ENCODE data around the gene DICER1. TPM values are rescaled to one million over a fixed set of nuclear protein-coding genes. Genes with fewer than 3 reads are reported as not detected.

The DICER1 gene
- total and polyA plus RNA-seq, 3 donors from 2014 or later = 31.7 to 111 (median 88.1) TPM

DNA sequence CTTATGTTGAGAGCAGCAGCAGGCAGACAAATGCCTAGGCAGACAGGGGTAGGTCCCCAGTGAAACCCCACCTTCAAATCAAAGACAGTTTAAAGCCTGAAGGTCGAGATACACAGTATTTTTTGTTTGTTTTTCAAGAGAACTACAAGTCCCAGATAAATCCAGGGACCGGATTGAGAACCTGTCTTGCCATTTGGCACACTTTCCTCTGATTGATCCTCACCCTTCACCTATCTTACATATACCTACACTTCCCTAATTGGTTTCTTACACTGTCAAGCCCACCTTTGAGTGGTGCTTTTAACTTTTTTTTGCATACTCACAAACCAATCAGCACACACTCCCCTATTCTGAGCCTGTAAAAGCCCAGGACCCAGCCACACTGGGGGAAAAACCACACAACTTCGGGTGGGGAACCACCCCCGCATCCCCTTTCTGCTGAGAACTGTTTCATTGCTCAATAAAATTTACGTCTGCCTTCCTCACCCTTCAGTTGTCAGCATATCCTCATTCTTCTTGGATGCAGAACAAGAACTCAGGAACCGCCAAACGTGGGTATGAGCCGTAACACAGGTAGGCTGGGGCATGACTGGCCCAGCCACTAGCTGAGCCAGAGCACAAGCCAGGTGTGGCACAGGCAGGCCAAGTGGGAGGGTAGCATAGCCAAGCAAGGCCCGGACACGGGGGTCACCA lies 11.1 kb downstream of the DICER1 start:
- H3K4me1 ChIP-seq = peaks cover 25% of the 10 kb centered on the region

DNA sequence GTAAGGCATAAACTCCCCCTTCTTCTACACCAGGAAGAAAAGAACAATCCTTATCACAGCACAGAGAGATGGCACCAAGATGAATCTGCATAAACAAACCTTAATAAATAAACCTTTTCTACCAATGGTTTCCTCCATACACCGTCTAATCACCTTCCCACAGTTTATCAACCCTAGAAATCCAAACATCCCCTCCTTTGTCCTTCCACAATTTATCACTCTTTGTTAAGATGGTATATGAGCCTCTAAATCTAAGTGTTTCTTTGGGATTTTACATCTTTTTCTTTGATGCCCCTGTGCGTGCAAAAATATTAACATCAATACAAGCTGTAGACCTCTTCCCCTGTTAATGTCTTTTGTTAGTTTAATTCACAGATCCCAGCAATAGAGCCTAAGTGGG lies 12.5 kb downstream of the DICER1 start:
- no peaks in the 10 kb centered on the region for H3K27me3 ChIP-seq
- no peaks in the 10 kb centered on the region for H3K36me3 ChIP-seq (ENCODE audit: low read depth, missing control alignments)
- WGBS, 2 donors = 87 to 97% methylated on average over 2 of the region's 2 CpGs
- no peaks in the 10 kb centered on the region for H3K9me3 ChIP-seq
- intact Hi-C loops (cut with DNase I; ENCODE audit: low total_unique reads) = no loop called here
- H3K27ac ChIP-seq = no peak overlapping the region
- no peak for DNase-seq
- H3K4me3 ChIP-seq = no peak overlapping the region
- peaks cover 36% of the 10 kb centered on the region for H3K4me1 ChIP-seq
- no peak for TF ChIP-seq POLR2A (IDR thresholded peaks at IDR 0.05)
- TF ChIP-seq, protein P1, sequence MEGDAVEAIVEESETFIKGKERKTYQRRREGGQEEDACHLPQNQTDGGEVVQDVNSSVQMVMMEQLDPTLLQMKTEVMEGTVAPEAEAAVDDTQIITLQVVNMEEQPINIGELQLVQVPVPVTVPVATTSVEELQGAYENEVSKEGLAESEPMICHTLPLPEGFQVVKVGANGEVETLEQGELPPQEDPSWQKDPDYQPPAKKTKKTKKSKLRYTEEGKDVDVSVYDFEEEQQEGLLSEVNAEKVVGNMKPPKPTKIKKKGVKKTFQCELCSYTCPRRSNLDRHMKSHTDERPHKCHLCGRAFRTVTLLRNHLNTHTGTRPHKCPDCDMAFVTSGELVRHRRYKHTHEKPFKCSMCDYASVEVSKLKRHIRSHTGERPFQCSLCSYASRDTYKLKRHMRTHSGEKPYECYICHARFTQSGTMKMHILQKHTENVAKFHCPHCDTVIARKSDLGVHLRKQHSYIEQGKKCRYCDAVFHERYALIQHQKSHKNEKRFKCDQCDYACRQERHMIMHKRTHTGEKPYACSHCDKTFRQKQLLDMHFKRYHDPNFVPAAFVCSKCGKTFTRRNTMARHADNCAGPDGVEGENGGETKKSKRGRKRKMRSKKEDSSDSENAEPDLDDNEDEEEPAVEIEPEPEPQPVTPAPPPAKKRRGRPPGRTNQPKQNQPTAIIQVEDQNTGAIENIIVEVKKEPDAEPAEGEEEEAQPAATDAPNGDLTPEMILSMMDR (IDR thresholded peaks at IDR 0.05) = no peak

More for the DNA sequence above, 11.1 kb downstream of the DICER1 start:
- no peak for TF ChIP-seq POLR2A (IDR thresholded peaks at IDR 0.05)
- TF ChIP-seq, protein P1 (IDR thresholded peaks at IDR 0.05) = no peak
- H3K27me3 ChIP-seq = no peaks in the 10 kb centered on the region
- no peak for DNase-seq
- WGBS, 2 donors = 77 to 82% methylated on average over 10 of the region's 10 CpGs
- H3K9me3 ChIP-seq = no peaks in the 10 kb centered on the region
- H3K27ac ChIP-seq = peak overlapping the region in 1 of 2 donors; percentile 7
- H3K4me3 ChIP-seq = no peak overlapping the region
- intact Hi-C loops (cut with DNase I; ENCODE audit: low total_unique reads) = no loop called here
- no peaks in the 10 kb centered on the region for H3K36me3 ChIP-seq (ENCODE audit: low read depth, missing control alignments)

DNA sequence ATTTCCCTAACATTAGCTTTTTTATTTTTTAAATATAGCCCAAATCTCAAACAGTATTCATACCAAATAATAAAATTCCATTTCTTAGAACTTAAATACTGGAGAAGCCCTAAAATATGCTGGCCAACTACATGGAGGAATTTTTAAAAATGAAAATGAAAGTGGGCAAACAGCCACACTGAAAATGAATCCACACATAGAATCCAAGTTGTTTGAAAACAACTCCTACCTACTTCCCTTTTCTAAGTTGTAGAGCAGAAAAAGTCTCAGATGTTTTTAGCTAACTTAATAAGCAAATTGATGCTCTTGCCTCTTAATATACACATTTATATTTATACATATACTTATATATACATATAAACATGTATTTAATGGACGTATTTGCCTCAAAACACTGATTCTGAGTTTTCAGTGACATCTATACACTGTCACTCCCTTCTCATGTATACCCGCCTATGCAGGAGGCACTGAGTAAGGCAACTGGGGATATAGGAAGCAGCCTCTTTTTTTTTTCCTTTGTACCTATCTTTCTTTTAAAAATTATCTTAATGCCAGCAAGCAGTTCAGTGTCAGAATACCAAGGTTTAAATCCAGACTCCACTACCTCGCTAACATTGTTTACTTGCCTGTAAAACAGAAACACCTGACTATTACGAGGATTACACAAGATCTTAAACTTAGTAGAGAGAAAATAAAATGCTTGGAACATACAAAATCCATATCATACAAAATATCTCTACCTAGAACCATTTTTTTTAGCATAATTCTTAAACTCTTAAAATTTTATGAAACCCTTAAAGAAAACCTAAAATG lies 13.3 kb downstream of the DICER1 start:
- no peaks in the 10 kb centered on the region for H3K36me3 ChIP-seq (ENCODE audit: low read depth, missing control alignments)
- H3K4me1 ChIP-seq = peaks cover 44% of the 10 kb centered on the region
- no peak for TF ChIP-seq POLR2A (IDR thresholded peaks at IDR 0.05)
- TF ChIP-seq, protein P1 (IDR thresholded peaks at IDR 0.05) = no peak
- no peak for DNase-seq
- peak overlapping the region; percentile 52 to 65 for H3K27ac ChIP-seq
- H3K27me3 ChIP-seq = no peaks in the 10 kb centered on the region
- intact Hi-C loops (cut with DNase I; ENCODE audit: low total_unique reads) = no loop called here
- no peak overlapping the region for H3K4me3 ChIP-seq
- WGBS, 2 donors = 75 to 84% methylated on average over 4 of the region's 4 CpGs
- H3K9me3 ChIP-seq = no peaks in the 10 kb centered on the region

DNA sequence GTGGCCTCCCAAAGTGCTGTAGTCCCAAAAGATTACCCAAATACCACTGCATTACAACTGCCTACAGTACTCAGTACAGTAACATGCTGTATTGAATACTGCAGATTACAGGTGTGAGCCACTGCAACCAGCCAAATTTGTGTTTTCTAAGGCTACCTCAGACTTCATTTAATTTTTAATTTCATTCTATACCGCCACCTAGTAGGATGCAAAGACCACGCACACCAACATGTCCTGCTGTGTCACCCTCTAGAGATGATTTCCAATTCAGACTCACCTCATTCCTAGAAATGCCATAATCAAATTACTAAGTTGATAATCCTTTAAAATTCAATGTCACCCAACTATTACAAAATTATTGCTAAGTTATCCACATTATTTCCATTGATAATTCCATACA lies 15.1 kb downstream of the DICER1 start:
- H3K27ac ChIP-seq = peak overlapping the region; percentile 24 to 65
- H3K4me1 ChIP-seq = peaks cover 58% of the 10 kb centered on the region
- no peak overlapping the region for H3K4me3 ChIP-seq
- WGBS, 2 donors = 95 to 100% methylated on average over 2 of the region's 2 CpGs
- intact Hi-C loops (cut with DNase I; ENCODE audit: low total_unique reads) = no loop called here
- no peaks in the 10 kb centered on the region for H3K9me3 ChIP-seq
- H3K36me3 ChIP-seq (ENCODE audit: low read depth, missing control alignments) = no peaks in the 10 kb centered on the region
- no peak for DNase-seq
- no peak for TF ChIP-seq POLR2A (IDR thresholded peaks at IDR 0.05)
- TF ChIP-seq, protein P1 (IDR thresholded peaks at IDR 0.05) = no peak
- no peaks in the 10 kb centered on the region for H3K27me3 ChIP-seq
